Adrenal gland (tissue), 12 donors: ENCODE data around the gene WWTR1. TPM values are rescaled to one million over a fixed set of nuclear protein-coding genes. Genes with fewer than 3 reads are reported as not detected.

Experiments
- DNase-seq, 7 donors: peaks; one replicate each; pipeline ENCODE4 v3.0.0-alpha.2; 2019 to 2020
- H3K27ac ChIP-seq, 5 donors: fragments of 200-600 bp; sonication (generic) in 4 of 5; 1 replicate in 3 of 5; 2 replicates in 2 of 5; pipeline versions ENCODE4 v1.5.1 to v1.8.0; 2016 to 2020; ENCODE audit warnings: mild to moderate bottlenecking in 1 of 5
- H3K27me3 ChIP-seq: fragments of 200-600 bp; 2 replicates; pipeline ENCODE4 v1.8.0; 2021
- H3K36me3 ChIP-seq, 2 donors: fragments of 200-600 bp; replicated peaks in 1 of 2; 1 replicate in 1 of 2; 2 replicates in 1 of 2; pipeline versions ENCODE4 v1.5.1 to v1.8.0; 2018 to 2022
- H3K4me1 ChIP-seq, 2 donors: fragments of 200-600 bp; replicated peaks in 1 of 2; 1 replicate in 1 of 2; 2 replicates in 1 of 2; pipeline versions ENCODE4 v1.5.1 to v1.8.0; 2018 to 2021
- H3K4me3 ChIP-seq, 4 donors: fragments of 200-600 bp; sonication (generic) in 3 of 4; one replicate each; pipeline ENCODE4 v1.5.1; 2016 to 2018
- H3K9me3 ChIP-seq, 3 donors: fragments of 200-600 bp; sonication (generic) in 1 of 3; replicated peaks in 1 of 3; 1 replicate in 2 of 3; 2 replicates in 1 of 3; pipeline versions ENCODE4 v1.5.1 to v1.8.0; 2016 to 2021
- CTCF ChIP-seq, 6 experiments: fragments of 450-650 bp in 4 of 6; fragments of 200-600 bp in 2 of 6; sonication (generic) in 1 of 6; IDR thresholded peaks; 1 replicate in 5 of 6; 2 replicates in 1 of 6; pipeline versions ENCODE4 v1.5.1 to v1.8.0; 2016 to 2021; ENCODE audit warnings: antibody characterized with exemption in 6 of 6, mild to moderate bottlenecking in 2 of 6, moderate library complexity in 1 of 6
- POLR2A ChIP-seq, 2 donors: fragments of 450-650 bp; IDR thresholded peaks; one replicate each; pipeline ENCODE4 v1.6.1; 2017; ENCODE audit warnings: antibody characterized with exemption in 2 of 2, mild to moderate bottlenecking in 2 of 2, moderate library complexity in 1 of 2
- WGBS, 4 donors: extraction: QIAGEN DNeasy Blood & Tissue Kit in 2 of 4; methylation state at CpG; one replicate each; pipeline versions ENCODE4 v1.1.5 to v1.1.7; 2013 to 2017; 5-methylcytosine and 5-hydroxymethylcytosine counted together
- intact Hi-C, 2 donors: fragments of 100-400 bp; cut with DNase I; formaldehyde crosslinking; loops; one replicate each; pipeline versions ENCODE4 v1.14.1 to v1.15.0; 2022 to 2023
- polyA plus RNA-seq, 3 donors: library from polyadenylated mRNA; stranded (reverse); fragments of 200-250 nt in 2 of 3; fragments of 350-450 nt in 1 of 3; fragmentation: Illumina TruSeq in 1 of 3; extraction: RNeasy Lipid Tissue Mini Kit (QIAGEN cat#74804) in 1 of 3; gene quantifications; one replicate each; pipeline ENCODE4 v1.2.3, GENCODE V29; 2013 to 2014
- total RNA-seq, 9 donors: library from RNA; depleted of rRNA in 4 of 9; stranded (reverse); fragments of >200 nt in 4 of 9; fragments of 120-200 nt in 1 of 9; fragmentation: NEBNext Ultra II Directional in 1 of 9; extraction: Animal tissue kit (Norgen Biotek cat#: 25700) in 1 of 9; gene quantifications; one replicate each; pipeline versions ENCODE4 v1.1.0 to v1.2.4, GENCODE V29; 2013 to 2023
- donor health status: healthy with polysubstance abuse.
- donor health status: Bipolar disorder and iron deficiency.
- donor health status: DM: yes; HTN: yes; CAD: no.
- donor health status: DM: no; HTN: no; CAD: no.
- donor health status: DM: no; HTN: no; CAD: no.
- donor health status: DM: yes; HTN: yes; CAD: no.

WWTR1 gene
- total and polyA plus RNA-seq, 12 donors: 11.9 to 56.2 (median 35.6) TPM

GRCh38 chr3:149497966-149498670 is 159.7 kb downstream of the WWTR1 start:
- Histone ChIP-seq H3K27me3 (peaks cover 4% of the 10 kb centered on the region), H3K36me3 (no peaks in the 10 kb centered on the region), H3K4me3 (no peak overlapping the region), H3K27ac (no peak overlapping the region), H3K4me1 (no peaks in the 10 kb centered on the region), H3K9me3 (no peaks in the 10 kb centered on the region)
- TF ChIP-seq CTCF (IDR thresholded peaks at IDR 0.05): no peak
- no peak for TF ChIP-seq POLR2A (IDR thresholded peaks at IDR 0.05)
- 52 to 58% (median 57%) methylated on average over 4 of the region's 4 CpGs for WGBS, 4 donors
- DNase-seq: no peak
- intact Hi-C loops: no loop called here

GRCh38 chr3:149496891-149497290 is 160.9 kb downstream of the WWTR1 start:
- Histone ChIP-seq H3K36me3 (no peaks in the 10 kb centered on the region), H3K9me3 (no peaks in the 10 kb centered on the region), H3K4me1 (no peaks in the 10 kb centered on the region), H3K4me3 (no peak overlapping the region), H3K27ac (no peak overlapping the region), H3K27me3 (peaks cover 4% of the 10 kb centered on the region)
- intact Hi-C loops: no loop called here
- DNase-seq: no peak
- WGBS, 4 donors: 77 to 92% (median 88%) methylated on average over 4 of the region's 4 CpGs
- no peak for TF ChIP-seq POLR2A (IDR thresholded peaks at IDR 0.05)
- no peak for TF ChIP-seq CTCF (IDR thresholded peaks at IDR 0.05)

- peaks cover 4% of the 10 kb centered on the region for H3K27me3 ChIP-seq
- H3K36me3 ChIP-seq: no peaks in the 10 kb centered on the region
- no peaks in the 10 kb centered on the region for H3K9me3 ChIP-seq
- H3K4me1 ChIP-seq: no peaks in the 10 kb centered on the region
- TF ChIP-seq CTCF (IDR thresholded peaks at IDR 0.05): no peak
- TF ChIP-seq POLR2A (IDR thresholded peaks at IDR 0.05): no peak
- 85 to 95% (median 89%) methylated on average over 4 to 6 of the region's 6 CpGs for WGBS, 4 donors
- DNase-seq: no peak
- no peak overlapping the region for H3K27ac ChIP-seq
- no peak overlapping the region for H3K4me3 ChIP-seq
- intact Hi-C loops: no loop called here
Measured at GRCh38 chr3:149495581-149496125, 162.2 kb downstream of the WWTR1 start.

GRCh38 chr3:149494759-149495580 is 162.9 kb downstream of the WWTR1 start:
- intact Hi-C loops: no loop called here
- WGBS, 4 donors: 82 to 88% (median 86%) methylated on average over 5 to 6 of the region's 6 CpGs
- Histone ChIP-seq H3K27me3 (peaks cover 4% of the 10 kb centered on the region), H3K36me3 (no peaks in the 10 kb centered on the region), H3K4me1 (no peaks in the 10 kb centered on the region), H3K27ac (no peak overlapping the region), H3K4me3 (no peak overlapping the region), H3K9me3 (no peaks in the 10 kb centered on the region)
- DNase-seq: no peak
- no peak for TF ChIP-seq CTCF (IDR thresholded peaks at IDR 0.05)
- TF ChIP-seq POLR2A (IDR thresholded peaks at IDR 0.05): no peak
